T-cell (primary cell): Measurements from ENCODE around the gene BBLN. TPM values are rescaled to one million over a fixed set of nuclear protein-coding genes. Genes with fewer than 3 reads are reported as not detected.

ENCODE experiments used
- ATAC-seq, 4 experiments: fragments of 200-7000 bp in 3 of 4; fragments of 150-1000 bp in 1 of 4; cut with Tn5 transposase; replicated peaks in 1 of 4; 1 replicate in 3 of 4; 2 replicates in 1 of 4; pipeline ENCODE4 v1.10.0; 2021; ENCODE audit warnings: moderate library complexity in 3 of 4, mild to moderate bottlenecking in 2 of 4, moderate number of reproducible peaks in 1 of 4
- CTCF ChIA-PET, 2 donors: fragments of 300-600 bp; sonication (Branson Sonifier 250); formaldehyde crosslinking; loops; one replicate each; lab custom pipeline; 2022; ENCODE audit warnings: antibody characterized with exemption in 2 of 2; lab: Charles Lee
- POLR2A ChIA-PET, 2 donors: fragments of 300-600 bp; sonication (Branson Sonifier 250); formaldehyde crosslinking; loops; one replicate each; lab custom pipeline; 2022; ENCODE audit warnings: antibody characterized with exemption in 2 of 2; lab: Charles Lee
- DNase-seq, 35 experiments: peaks; one replicate each; pipeline versions ENCODE4 v3.0.0 to v3.0.0-alpha.2; 2013 to 2023
- H3K27ac ChIP-seq: one replicate; pipeline ENCODE4 v1.5.1; 2013; ENCODE audit warnings: low read length
- H3K27me3 ChIP-seq, 2 experiments: replicated peaks in 1 of 2; 1 replicate in 1 of 2; 2 replicates in 1 of 2; pipeline versions ENCODE4 v1.6.1 to v1.7.0; 2013; ENCODE audit warnings: low read length in 1 of 2, mixed read lengths in 1 of 2; ENCODE audit not compliant: control insufficient read depth in 2 of 2, insufficient read depth in 2 of 2; ENCODE audit errors: extremely low read depth in 1 of 2
- H3K36me3 ChIP-seq, 2 donors: 1 replicate in 1 of 2; 2 replicates in 1 of 2; pipeline versions ENCODE4 v1.6.1 to v1.7.0; 2013; ENCODE audit warnings: low read length in 1 of 2; ENCODE audit not compliant: control insufficient read depth in 2 of 2, insufficient read depth in 1 of 2; ENCODE audit errors: extremely low read depth in 1 of 2
- H3K4me1 ChIP-seq, 2 experiments: 1 replicate in 1 of 2; 2 replicates in 1 of 2; pipeline versions ENCODE4 v1.6.1 to v1.7.0; 2013; ENCODE audit warnings: low read length in 2 of 2, mixed read lengths in 1 of 2; ENCODE audit not compliant: insufficient read depth in 2 of 2, control insufficient read depth in 1 of 2; ENCODE audit errors: extremely low read depth in 1 of 2
- H3K4me3 ChIP-seq, 2 donors: 1 replicate in 1 of 2; 2 replicates in 1 of 2; pipeline versions ENCODE4 v1.5.1 to v1.7.0; 2013; ENCODE audit warnings: mild to moderate bottlenecking in 2 of 2, low read length in 1 of 2, moderate library complexity in 1 of 2; ENCODE audit not compliant: control insufficient read depth in 1 of 2; ENCODE audit errors: extremely low read depth in 1 of 2
- H3K9me3 ChIP-seq: 2 replicates; pipeline ENCODE4 v1.7.0; 2013
- H3K27ac Mint-ChIP-seq, 2 donors: one replicate each; pipeline ENCODE4 v1.8.0; 2020 to 2021; ENCODE audit warnings: mild to moderate bottlenecking in 2 of 2, mixed read lengths in 2 of 2
- H3K27me3 Mint-ChIP-seq, 2 donors: one replicate each; pipeline ENCODE4 v1.8.0; 2021 to 2022; ENCODE audit warnings: mixed read lengths in 2 of 2
- H3K36me3 Mint-ChIP-seq: one replicate; pipeline ENCODE4 v1.8.0; 2021; ENCODE audit warnings: mixed read lengths
- H3K4me1 Mint-ChIP-seq, 3 donors: one replicate each; pipeline ENCODE4 v1.8.0; 2020 to 2022; ENCODE audit warnings: mixed read lengths in 3 of 3, mild to moderate bottlenecking in 1 of 3
- H3K4me3 Mint-ChIP-seq, 3 donors: one replicate each; pipeline ENCODE4 v1.8.0; 2020 to 2022; ENCODE audit warnings: mild to moderate bottlenecking in 3 of 3, mixed read lengths in 3 of 3, moderate library complexity in 3 of 3
- H3K9me3 Mint-ChIP-seq, 3 donors: one replicate each; pipeline ENCODE4 v1.8.0; 2020 to 2022; ENCODE audit warnings: mixed read lengths in 3 of 3
- WGBS: methylation state at CpG from one replicate; pipeline ENCODE4 v1.1.5; 2013; ENCODE audit warnings: missing lambda C conversion rate; ENCODE audit not compliant: insufficient coverage; 5-methylcytosine and 5-hydroxymethylcytosine counted together
- total RNA-seq, 35 experiments: library from RNA in 6 of 35; stranded (reverse) in 6 of 35; fragments of 120-200 nt in 1 of 35; gene quantifications; one replicate each; pipeline versions ENCODE4 v1.2.1 to v1.2.4 and lab custom pipeline; 2013 to 2026

Gene BBLN
- total RNA-seq, 5 donors from 2014 or later (not counting 1 experiment from before 2014, with no cell fraction given), result 50.0 to 85.9 (median 81.4) TPM

DNA sequence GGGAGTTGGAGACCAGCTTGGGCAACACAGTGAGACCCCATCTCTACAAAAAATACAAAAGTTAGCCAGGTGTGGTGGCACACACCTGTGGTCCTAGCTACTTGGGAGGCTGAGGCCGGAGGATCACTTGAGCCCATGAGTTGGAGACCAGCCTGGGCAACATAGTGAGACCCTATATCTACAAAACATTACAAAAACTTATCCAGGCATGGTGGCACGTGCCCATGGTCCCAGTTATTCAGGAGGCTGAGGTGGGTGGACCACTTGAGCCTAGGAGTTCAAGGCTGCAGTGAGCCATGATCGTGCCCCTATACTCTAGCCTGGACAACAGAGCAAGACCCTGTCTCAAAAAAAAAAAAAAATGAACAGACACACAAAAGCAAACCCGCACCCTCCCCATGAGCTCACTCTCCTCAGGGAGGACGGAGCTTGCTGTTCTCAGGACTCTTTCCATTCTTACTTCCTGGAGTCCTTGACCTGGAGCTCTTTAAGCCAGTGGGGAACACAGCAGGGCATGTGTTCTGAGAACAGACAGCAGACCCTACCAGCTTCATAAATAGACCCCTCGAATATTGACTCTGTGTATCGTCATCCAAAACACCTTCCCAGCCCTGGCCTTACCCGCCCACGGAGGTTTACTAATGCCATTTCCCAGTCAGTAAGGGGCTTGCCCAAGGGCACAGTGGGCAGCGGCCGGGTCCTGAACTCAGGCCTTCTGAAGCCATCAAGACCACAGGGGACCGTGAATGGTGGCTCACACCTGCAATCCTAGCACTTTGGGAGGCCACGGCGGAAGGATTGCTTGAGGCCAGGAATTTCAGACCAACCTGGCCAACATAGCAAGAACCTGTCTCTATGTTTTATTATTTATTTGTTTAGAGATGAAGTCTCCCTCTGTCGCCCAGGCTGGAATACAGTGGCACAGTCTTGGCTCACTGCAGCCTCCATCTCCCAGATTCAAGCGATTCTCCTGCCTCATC lies 43.7 kb upstream of the BBLN start:
- H3K36me3 ChIP-seq, result peaks cover 6 to 15% of the 10 kb centered on the region in 2 donors
- no peak overlapping the region for H3K4me3 Mint-ChIP-seq
- H3K27ac Mint-ChIP-seq, result peak overlapping the region in 1 of 2 donors; percentile 36
- peaks cover 7 to 15% (median 11%) of the 10 kb centered on the region in 3 donors for H3K4me1 Mint-ChIP-seq
- H3K9me3 Mint-ChIP-seq, result no peaks in the 10 kb centered on the region
- no peaks in the 10 kb centered on the region for H3K9me3 ChIP-seq
- no peak overlapping the region for H3K27ac ChIP-seq
- peaks cover 0 to 15% of the 10 kb centered on the region in 2 experiments for H3K4me1 ChIP-seq
- no peaks in the 10 kb centered on the region for H3K27me3 Mint-ChIP-seq
- H3K4me3 ChIP-seq, result no peak overlapping the region
- WGBS, result 96% methylated on average over 8 of the region's 16 CpGs
- CTCF ChIA-PET, result interaction anchor here (1.0 kb wide), 2 partner anchors 49 to 85 kb away, joined by 3 read pairs; partner anchors contain the start of genes NAIF1 (in 1 of the 2) and SLC25A25 (in 1 of the 2)
- DNase-seq (no peak), ATAC-seq (no peak)
- H3K36me3 Mint-ChIP-seq, result peaks cover 11% of the 10 kb centered on the region
- H3K27me3 ChIP-seq, result no peaks in the 10 kb centered on the region
- POLR2A ChIA-PET, result no interaction called here

DNA sequence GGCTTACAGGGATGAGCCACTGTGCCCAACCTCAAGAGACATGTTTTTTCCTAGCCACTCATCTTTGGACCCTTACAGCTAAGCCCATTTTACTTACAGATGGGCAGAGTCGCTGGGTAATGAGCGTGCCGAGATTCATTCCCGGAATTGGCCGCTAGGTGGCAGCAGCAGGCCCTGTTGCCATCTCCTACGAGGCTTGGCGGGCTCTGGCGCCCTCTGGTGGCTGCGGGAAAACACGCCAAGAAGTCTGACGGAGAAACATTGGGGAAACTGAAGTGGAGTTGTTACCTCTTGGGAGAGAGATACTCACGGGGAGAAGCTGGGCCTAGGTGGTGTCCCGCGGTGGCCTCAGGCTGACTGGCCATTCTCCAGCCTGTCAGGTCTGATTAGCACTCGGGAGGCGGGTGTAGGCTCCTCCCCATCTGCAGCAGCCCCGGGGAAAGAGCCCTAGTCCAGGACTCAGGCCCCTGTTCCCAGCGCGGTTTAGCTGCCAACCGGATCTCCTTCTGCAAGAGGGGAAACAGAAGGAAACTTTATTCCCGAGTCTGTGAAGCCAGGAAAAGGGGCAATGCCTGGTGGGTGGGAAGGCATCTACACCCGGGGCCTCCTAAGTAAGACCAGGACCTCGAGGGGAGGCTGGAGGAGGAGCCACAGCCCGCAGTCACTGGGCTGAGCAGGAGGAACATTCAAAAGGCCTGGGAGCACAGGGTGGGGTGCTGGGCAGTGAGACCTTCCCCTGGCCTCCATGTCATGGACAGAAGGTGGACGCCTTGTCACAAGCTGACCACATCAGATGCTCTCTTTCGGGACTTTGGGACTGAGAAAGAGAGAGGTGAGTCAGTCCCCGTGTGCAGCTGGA lies 42.2 kb upstream of the BBLN start:
- H3K27me3 ChIP-seq, result no peaks in the 10 kb centered on the region
- no peaks in the 10 kb centered on the region for H3K27me3 Mint-ChIP-seq
- ChIA-PET CTCF (interaction anchor here (0.5 to 1.1 kb wide), 7 partner anchors 11 to 299 kb away, joined by 3 to 4 read pairs (median 3); no protein-coding TSS in a partner anchor), POLR2A (interaction anchor here in 1 of 2 donors (0.6 kb wide), 1 partner anchor 1305 kb away, joined by 5 read pairs; no protein-coding TSS in a partner anchor)
- no peaks in the 10 kb centered on the region for H3K9me3 ChIP-seq
- ATAC-seq, result peak; percentile 83 to 90 (median 86)
- H3K4me3 Mint-ChIP-seq, result no peak overlapping the region
- H3K9me3 Mint-ChIP-seq, result no peaks in the 10 kb centered on the region
- H3K36me3 ChIP-seq, result peaks cover 11 to 30% of the 10 kb centered on the region in 2 donors
- H3K27ac ChIP-seq, result no peak overlapping the region
- WGBS, result 12% methylated on average over 20 of the region's 27 CpGs
- peaks cover 7 to 15% (median 11%) of the 10 kb centered on the region in 3 donors for H3K4me1 Mint-ChIP-seq
- DNase-seq, result peak; percentile 81 to 99 (median 94)
- peak overlapping the region; percentile 11 to 62 for H3K27ac Mint-ChIP-seq
- peaks cover 0 to 15% of the 10 kb centered on the region in 2 experiments for H3K4me1 ChIP-seq
- H3K36me3 Mint-ChIP-seq, result peaks cover 12% of the 10 kb centered on the region
- no peak overlapping the region for H3K4me3 ChIP-seq

DNA sequence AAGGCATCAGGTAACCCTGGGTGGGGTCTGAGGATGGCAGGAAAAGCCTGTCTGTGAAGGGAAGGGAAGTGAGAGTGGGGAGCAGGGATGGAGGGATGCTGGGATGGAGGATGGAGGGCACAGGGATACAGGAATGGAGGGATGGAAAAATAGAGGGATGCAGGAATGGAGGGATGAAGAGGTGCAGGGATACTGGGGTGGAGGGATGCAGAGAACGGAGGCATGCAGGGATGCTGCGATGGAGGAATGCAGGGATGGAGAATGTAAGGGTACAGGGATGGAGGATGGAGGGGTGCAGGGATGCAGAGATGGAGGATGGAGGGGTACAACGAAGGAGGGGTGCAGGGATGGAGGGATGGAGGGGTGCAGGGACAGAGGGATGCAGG lies 41.6 kb upstream of the BBLN start:
- CTCF ChIA-PET, result no interaction called here
- Histone ChIP-seq H3K4me1 (peaks cover 0 to 15% of the 10 kb centered on the region in 2 experiments), H3K27ac (no peak overlapping the region), H3K4me3 (no peak overlapping the region), H3K36me3 (peaks cover 8 to 29% of the 10 kb centered on the region in 2 donors), H3K9me3 (no peaks in the 10 kb centered on the region), H3K27me3 (no peaks in the 10 kb centered on the region)
- POLR2A ChIA-PET, result no interaction called here
- Mint-ChIP-seq H3K4me1 (peaks cover 7 to 15% (median 11%) of the 10 kb centered on the region in 3 donors), H3K27ac (peak overlapping the region; percentile 11 to 55), H3K9me3 (no peaks in the 10 kb centered on the region), H3K4me3 (no peak overlapping the region), H3K27me3 (no peaks in the 10 kb centered on the region), H3K36me3 (peaks cover 11% of the 10 kb centered on the region)
- ATAC-seq (no peak), DNase-seq (no peak)
- WGBS, result 82% methylated on average over 3 of the region's 3 CpGs

DNA sequence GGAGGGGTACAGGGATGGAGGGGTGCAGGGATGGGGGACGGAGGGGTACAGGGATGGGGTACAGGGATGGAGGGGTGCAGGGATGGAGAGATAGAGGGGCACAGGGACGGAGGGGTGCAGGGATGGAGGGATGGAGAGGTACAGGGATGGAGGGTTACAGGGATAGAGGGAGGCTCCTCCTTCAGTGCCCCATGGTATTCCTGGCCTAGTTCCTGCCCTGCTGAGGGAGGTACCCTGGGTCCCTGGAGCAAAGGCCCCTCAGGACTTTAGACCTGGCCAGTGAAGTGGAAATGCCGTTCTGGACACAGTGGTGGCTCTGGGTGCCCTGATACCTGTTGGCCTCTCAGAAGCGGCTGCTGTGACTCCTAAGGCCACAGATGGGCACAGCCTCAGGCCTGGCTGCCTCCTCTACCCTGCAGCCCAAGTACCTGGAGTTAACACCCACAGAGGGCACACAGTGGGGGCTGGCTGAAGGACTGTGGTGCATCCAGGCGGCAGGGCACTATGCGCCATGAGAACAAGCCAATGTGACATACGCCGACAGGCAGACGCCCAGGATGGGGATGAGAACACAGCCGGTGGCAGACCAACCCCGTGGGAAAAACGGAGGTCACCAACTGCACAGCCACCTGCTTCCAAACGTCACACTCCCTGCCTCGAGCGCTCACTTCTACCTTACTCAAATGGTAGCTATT lies 40.9 kb upstream of the BBLN start:
- H3K9me3 Mint-ChIP-seq, result no peaks in the 10 kb centered on the region
- peaks cover 8% of the 10 kb centered on the region for H3K36me3 Mint-ChIP-seq
- no peak overlapping the region for H3K27ac Mint-ChIP-seq
- Histone ChIP-seq H3K36me3 (peaks cover 12 to 30% of the 10 kb centered on the region in 2 donors), H3K9me3 (no peaks in the 10 kb centered on the region), H3K4me3 (no peak overlapping the region), H3K27ac (no peak overlapping the region), H3K4me1 (peaks cover 0 to 15% of the 10 kb centered on the region in 2 experiments), H3K27me3 (no peaks in the 10 kb centered on the region)
- no peak overlapping the region for H3K4me3 Mint-ChIP-seq
- ATAC-seq (no peak), DNase-seq (no peak)
- no peaks in the 10 kb centered on the region for H3K27me3 Mint-ChIP-seq
- peaks cover 7 to 15% (median 11%) of the 10 kb centered on the region in 3 donors for H3K4me1 Mint-ChIP-seq
- ChIA-PET CTCF (interaction anchor here in 1 of 2 donors (0.8 kb wide), 1 partner anchor 46 kb away, joined by 4 read pairs; no protein-coding TSS in a partner anchor), POLR2A (no interaction called here)
- 93% methylated on average over 7 of the region's 15 CpGs for WGBS

DNA sequence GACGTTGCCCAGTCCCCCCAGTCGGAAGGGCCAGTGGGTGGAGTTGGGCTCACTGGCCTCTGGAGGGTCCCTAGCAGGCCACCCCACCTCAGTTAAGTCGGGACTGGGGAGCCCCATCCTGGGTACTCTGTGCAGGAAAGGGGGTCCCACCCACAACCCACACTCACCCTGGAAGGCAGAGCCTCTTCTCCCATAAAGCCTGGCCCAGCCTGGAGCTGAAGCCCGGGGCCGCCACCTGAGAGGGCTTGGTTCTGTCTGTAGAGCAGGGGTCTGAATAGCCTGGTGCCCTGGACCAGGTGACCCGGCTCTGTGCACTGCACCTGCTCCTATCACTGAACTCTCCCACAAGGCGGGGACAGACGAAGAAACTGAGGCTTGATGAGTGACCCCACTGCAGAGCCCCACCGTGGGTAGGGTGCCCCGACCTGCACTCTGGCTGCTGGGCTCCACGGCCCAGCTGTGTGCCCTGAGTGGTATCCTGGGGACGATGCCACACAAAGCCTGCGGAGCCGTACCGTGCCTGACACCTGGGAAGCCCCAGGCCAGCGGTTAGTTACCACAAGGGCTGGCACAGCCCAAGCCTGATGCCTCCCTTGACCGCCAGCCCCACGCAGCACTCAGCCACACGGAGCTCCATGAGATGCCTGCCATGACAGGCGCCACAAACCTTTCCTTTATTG lies 39.9 kb upstream of the BBLN start:
- no peaks in the 10 kb centered on the region for H3K9me3 Mint-ChIP-seq
- H3K4me3 Mint-ChIP-seq, result no peak overlapping the region
- no peak overlapping the region for H3K27ac Mint-ChIP-seq
- Histone ChIP-seq H3K27me3 (no peaks in the 10 kb centered on the region), H3K4me3 (no peak overlapping the region), H3K9me3 (no peaks in the 10 kb centered on the region), H3K36me3 (peaks cover 12 to 33% of the 10 kb centered on the region in 2 donors), H3K4me1 (peaks cover 0 to 22% of the 10 kb centered on the region in 2 experiments), H3K27ac (no peak overlapping the region)
- CTCF ChIA-PET, result interaction anchor here in 1 of 2 donors (0.8 kb wide), 1 partner anchor 48 kb away, joined by 4 read pairs; no protein-coding TSS in a partner anchor
- POLR2A ChIA-PET, result no interaction called here
- no peak for DNase-seq
- H3K4me1 Mint-ChIP-seq, result peaks cover 12 to 20% (median 17%) of the 10 kb centered on the region in 3 donors
- peaks cover 5% of the 10 kb centered on the region for H3K36me3 Mint-ChIP-seq
- H3K27me3 Mint-ChIP-seq, result no peaks in the 10 kb centered on the region
- no peak for ATAC-seq
- 89% methylated on average over 15 of the region's 20 CpGs for WGBS
